GM19025 (cell line): ENCODE measurements around the gene PSMA3.

Experiments used
- ATAC-seq: cut with Tn5 transposase; IDR thresholded peaks from one replicate; pipeline ENCODE4 v1.9.1; 2021; ENCODE audit warnings: mild to moderate bottlenecking, low read depth, moderate library complexity; ENCODE audit not compliant: unreplicated experiment

The PSMA3 gene

DNA sequence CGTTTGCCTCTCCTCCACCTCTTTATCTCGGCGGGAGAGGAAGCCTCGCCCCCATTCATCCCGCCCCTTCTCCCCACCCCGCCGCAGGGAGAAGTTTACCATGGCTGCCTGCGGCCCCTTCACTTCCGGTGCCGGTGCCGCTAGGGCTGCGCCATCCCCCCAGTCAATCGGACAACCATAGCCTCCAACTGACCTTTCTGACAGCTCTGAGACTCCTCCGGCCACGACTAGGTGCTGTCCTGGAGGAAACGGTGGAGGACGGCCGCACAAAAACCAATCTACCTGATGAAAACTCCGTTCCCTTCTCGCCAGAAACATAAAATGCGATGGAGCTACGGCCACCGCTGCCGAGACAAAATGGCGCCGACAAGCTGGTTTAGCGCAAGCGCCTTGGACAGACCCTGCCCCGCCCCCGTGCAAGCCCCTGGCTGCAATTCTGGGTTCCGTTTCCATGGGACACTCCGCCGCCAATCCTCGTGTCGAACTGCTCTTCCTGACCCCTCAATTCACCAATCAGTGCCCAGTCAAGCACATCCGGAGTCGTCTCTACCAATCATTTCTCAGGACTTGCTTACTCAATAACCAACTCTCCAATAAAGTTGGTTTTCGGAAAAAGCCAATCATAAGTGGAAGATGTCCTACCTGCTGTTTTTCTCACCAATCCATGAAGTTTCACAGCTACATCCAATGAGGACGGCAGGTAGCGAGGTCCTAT is 53.3 kb downstream of the PSMA3 start:
- peak; percentile 82 for ATAC-seq

DNA sequence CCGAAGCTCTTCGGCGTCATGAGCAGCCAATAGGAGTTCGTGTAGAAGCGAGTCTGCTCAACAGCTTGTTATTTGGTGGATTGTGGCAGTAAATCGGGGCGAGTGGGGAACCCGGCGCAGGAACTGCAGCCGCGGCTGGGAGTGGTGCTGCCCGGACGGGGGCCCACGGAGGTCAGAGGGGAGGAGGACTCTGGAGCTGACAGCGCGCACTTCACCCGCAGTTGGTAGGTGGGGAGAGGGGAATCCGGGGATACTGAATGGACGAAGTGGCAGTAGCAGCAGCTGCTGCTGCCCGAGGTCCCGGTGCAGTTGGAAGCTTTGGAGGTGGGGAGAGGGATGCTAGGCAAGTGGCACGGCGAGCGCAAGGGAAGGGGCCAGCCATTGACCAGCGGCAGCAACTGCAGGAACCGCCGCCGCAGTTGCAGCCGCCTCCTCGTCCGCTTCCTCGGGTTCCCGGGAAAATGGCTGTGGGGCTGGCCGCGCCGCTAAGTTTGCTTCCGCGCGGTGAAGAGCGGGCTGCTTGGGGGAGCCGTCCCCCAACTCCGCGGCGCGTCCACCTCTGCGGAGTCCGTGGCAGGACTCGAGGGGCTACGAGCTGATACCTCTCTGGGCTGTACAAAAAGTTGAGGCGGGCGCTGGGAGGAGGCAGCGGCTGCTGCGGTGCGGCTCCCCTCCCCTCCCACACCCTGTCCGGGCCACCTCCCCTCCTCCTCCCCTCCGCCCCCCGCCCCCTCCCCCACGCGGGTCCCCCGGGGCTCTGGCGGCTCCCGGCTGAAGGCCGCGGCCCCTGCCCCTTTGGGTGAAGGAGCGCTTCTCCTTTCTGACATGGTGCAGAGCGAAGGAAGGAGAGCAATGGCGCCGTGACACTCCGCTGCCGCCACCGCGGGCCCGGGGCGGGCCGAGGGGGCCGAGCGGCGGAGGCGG is 54.1 kb downstream of the PSMA3 start, which contains the start of gene ARID4A:
Gene ARID4A (plus strand): TSS at position 79 of the 924 bp plus-strand sequence. CDS start 1,300 bp downstream, outside the sequence.
- no peak for ATAC-seq

DNA sequence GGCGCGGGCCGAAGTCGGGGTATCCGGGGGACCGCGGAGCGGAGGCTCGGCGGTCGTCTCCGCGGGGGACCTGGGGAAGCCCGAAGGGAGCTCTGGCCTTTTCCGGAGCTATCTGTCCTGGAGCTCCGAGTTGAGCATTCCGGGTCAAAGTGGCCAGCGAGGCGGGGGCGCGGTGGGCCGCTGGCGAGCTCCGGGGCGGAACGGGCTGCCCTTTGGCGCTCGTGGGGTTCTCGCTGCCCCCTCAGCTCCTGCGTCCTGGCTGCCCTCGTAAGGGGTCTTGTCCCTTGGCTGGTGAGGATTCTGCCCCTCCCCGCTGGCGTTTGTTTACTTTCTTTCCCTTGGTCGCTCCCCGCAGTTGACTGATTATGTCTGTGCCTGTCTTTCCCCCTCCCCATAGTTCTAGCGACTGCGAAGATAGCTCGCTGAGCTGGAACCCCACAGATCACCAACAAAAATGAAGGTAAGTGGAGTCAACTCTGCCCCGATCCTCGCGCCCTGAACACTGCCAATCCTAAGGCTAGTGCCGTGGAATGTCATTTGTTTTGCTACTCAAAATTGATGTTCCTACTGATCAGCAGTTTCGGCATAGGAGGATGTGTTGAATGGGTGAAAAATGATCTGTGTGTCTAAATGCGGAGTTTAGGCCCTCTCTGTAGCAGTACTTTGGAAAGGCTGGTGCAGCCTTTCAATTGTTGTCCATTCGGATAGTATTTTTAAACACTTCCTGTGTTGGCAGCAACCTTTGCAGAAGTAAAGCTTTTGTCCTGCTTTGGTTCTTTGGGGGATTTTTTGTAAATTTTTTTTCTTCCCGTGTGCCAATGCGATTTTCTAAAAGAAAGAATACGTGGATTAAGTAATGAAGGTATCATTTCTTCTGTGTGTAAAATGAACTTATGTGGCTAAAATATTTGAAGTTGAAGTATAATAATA is 55.0 kb downstream of the PSMA3 start:
- ATAC-seq = no peak

DNA sequence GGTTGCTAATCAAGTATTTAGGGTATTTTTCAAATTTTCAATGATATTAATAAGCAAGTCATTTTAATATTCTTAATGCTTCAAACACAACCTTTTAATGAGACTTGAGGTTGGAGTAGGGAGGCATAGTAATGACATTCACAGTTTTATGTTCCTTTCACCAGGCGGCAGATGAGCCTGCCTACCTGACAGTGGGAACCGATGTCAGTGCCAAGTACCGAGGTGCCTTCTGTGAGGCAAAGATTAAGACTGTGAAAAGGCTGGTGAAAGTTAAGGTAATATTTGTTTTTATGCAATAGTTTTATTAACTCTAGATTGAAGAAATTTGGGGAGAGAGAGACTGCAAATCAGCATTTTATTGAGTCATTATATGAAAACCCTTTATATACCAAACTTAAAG is 56.8 kb downstream of the PSMA3 start:
- no peak for ATAC-seq

DNA sequence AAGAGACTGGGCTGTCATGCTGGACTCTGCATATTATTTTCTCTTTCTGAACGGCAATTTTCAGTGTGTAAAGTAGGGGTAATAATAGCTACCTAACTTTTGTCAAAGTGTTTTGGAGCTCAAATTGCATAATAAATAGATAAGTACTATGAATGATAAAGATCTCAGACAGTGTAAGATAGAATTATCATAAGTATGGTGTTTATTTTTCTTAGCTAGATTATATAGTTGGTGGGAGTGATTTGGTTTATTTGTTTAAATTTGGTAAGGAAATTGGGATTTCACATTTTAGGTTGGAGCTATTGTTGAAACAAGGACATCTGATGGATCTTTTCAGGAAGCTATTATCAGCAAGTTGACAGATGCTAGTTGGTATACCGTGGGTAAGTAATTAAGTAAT is 61.1 kb downstream of the PSMA3 start:
- no peak for ATAC-seq

DNA sequence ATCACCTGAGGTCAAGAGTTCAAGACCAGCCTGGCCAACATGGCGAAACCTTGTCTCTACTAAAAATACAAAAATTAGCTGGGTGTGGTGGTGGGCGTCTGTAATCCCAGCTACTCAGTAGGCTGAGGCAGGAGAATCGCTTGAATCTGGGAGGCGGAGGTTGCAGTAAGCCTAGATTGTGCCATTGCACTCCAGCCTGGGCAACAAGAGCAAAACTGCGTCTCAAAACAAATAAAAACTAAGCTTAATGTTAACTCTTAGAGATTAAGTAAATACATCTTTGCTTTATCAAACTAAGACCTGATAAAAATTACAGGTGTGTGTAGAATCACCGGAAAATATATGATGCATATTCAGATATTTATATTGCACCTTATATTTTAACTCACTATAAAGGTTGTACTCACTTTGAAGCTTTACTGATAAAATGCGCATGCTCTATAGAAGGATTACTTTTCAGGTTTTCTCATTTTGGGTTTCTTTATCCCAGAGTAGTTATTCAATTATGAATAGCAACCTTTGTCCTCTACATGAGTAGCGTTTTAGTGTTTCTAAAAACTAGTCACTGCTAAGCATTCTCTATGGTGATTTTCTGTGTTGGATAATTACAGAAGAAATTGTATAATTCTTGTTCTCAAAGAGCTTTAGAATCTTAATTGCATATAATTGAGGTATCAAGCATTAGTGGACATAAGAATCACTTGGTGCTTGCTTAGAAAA is 63.1 kb downstream of the PSMA3 start:
- no peak for ATAC-seq

DNA sequence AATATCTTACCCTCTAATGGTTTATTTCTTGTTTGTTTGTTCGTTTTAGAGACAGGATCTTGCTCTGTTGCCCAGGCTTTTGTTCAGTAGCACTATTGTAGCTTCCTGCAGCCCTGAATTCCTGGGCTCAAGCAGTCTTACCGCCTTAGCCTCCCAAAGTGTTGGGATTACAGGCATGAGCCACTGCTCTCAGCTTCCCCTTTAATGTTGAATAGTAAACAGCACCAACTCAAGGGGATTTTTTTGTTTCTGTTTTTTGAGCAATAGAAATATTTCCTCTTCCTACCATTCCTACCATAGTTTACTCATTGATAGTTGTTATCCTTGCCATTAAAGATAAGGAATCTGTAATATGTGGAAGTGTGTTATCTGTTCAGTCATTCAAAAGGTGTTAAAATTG is 64.4 kb downstream of the PSMA3 start:
- no peak for ATAC-seq

DNA sequence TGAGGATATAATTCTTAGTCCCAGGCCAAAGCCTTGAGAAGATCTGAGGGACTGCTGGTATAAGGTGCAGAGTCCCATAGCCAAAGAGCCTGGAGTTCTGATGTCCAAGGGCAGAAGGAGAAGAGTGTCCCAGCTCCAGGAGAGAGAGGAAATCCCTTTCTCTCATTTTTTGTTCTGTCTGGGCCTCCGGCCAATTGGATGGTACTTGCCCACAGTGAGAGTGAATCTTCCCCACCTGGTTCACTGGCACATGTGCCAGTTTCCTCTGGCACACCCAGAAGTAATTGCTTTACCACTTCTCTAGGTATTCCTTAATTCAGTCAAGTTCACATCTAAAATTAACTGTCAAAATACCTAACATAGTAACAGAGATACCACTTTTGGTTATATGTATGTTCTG is 69.1 kb downstream of the PSMA3 start:
- no peak for ATAC-seq

DNA sequence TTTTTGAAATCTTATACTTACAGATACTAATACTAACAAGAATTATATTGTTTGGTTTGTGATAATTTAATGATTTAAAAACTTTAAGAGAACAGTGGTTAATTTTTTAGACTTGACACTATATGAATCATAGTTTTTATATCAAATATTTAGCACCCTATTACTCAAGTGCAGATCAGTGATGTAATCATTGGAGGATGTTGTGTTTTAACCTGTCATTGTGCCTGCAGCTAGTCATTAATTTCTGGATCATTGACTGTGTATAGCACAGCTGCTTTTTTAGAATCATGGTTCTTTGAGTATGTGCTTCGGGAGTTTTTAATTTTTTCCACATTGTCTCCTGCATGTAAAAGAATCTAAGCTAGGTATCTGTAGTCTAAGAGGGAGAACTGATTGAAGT is 71.0 kb downstream of the PSMA3 start:
- ATAC-seq = no peak
